ENCODE data around the gene SLC66A3. TPM values are rescaled to one million over a fixed set of nuclear protein-coding genes. Genes with fewer than 3 reads are reported as not detected.
"Not testable (repeated sequence)": the region's sequence is repeated elsewhere in the genome, so short reads cannot be mapped to it uniquely, and the experiment has no call there.

Gene SLC66A3
- total and polyA plus RNA-seq, 7 donors: 3.9 to 6.7 (median 5.0) TPM

DNA sequence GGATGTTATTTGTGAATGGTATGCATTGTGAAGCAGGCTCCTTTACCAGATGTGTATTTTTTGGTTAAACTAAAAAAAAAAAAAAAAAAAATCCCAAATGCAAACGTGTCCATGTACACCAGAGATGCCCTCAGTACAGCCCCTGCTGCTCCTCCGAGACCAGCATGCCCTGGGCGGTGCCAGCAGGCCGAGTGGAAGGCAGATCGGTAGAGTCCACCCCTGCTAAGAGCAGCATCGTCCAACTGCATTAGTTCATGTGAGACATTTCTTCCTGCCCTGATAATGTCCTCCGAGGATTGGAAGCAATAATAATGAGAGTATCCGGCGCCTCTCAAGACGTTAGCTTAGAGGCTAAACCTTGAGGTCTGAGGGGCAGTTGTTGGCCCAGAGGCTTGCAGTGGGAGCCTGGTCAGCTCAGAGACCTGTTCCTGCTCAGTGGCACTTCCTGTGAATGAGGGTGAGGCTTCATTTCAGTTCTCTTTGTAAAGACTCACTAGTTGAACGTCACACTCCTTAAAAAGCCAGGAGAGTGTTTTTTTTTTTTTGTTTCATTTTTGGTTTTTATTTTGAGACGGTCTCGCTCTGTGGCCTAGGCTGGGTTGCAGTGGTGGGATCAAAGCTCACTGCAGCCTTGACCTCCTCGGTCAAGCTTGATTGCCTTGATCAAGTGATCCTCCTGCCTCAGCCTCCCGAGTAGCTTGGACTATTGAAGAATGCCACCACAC is 5.6 kb downstream of the SLC66A3 start:
- no peaks in the 10 kb centered on the region for H3K27me3 ChIP-seq (ENCODE audit: insufficient read depth in 3 of 3, low read length in 2 of 3)
- no peak for DNase-seq
- H3K27ac ChIP-seq: no peak overlapping the region
- intact Hi-C loops (cut with DNase I): no loop called here
- 74 to 81% (median 78%) methylated on average over 15 of the region's 15 CpGs for WGBS, 3 donors
- no peaks in the 10 kb centered on the region for H3K9me3 ChIP-seq
- no peak for ATAC-seq
- peaks cover 0 to 10% of the 10 kb centered on the region in 2 donors for H3K36me3 ChIP-seq (ENCODE audit: insufficient read depth in 1 of 2, low read depth in 1 of 2)
- H3K4me1 ChIP-seq: peaks cover 7% of the 10 kb centered on the region
- no peak overlapping the region for H3K4me3 ChIP-seq
- TF ChIP-seq, protein P1, sequence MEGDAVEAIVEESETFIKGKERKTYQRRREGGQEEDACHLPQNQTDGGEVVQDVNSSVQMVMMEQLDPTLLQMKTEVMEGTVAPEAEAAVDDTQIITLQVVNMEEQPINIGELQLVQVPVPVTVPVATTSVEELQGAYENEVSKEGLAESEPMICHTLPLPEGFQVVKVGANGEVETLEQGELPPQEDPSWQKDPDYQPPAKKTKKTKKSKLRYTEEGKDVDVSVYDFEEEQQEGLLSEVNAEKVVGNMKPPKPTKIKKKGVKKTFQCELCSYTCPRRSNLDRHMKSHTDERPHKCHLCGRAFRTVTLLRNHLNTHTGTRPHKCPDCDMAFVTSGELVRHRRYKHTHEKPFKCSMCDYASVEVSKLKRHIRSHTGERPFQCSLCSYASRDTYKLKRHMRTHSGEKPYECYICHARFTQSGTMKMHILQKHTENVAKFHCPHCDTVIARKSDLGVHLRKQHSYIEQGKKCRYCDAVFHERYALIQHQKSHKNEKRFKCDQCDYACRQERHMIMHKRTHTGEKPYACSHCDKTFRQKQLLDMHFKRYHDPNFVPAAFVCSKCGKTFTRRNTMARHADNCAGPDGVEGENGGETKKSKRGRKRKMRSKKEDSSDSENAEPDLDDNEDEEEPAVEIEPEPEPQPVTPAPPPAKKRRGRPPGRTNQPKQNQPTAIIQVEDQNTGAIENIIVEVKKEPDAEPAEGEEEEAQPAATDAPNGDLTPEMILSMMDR (IDR thresholded peaks at IDR 0.05): no peak

DNA sequence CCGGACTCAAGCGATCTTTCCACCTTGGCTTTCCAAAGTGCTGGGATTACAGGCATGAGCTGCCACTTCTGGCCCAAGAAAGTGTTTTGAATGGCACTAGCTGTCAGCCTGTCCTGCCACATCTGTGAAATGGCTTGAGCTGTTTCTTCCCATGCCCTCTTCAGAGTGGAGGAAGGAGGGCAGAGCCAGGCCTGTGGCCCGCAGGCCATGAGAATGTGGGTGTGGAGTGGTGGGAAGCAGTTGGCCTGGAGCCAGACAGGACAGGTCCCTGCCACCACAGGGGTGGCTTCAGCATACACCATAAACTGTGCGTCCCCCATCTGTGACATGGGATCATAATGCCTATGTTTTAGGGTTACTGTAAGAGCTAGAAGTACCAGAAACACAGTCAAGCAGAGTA is 6.5 kb downstream of the SLC66A3 start:
- H3K9me3 ChIP-seq: no peaks in the 10 kb centered on the region
- no peaks in the 10 kb centered on the region for H3K27me3 ChIP-seq (ENCODE audit: insufficient read depth in 3 of 3, low read length in 2 of 3)
- 92 to 95% (median 95%) methylated on average over 4 of the region's 4 CpGs for WGBS, 3 donors
- no peaks in the 10 kb centered on the region for H3K4me1 ChIP-seq
- ATAC-seq (no peak), DNase-seq (no peak)
- TF ChIP-seq, protein P1 (IDR thresholded peaks at IDR 0.05): no peak
- H3K36me3 ChIP-seq (ENCODE audit: insufficient read depth in 1 of 2, low read depth in 1 of 2): peaks cover 0 to 10% of the 10 kb centered on the region in 2 donors
- intact Hi-C loops (cut with DNase I): no loop called here
- no peak overlapping the region for H3K4me3 ChIP-seq
- H3K27ac ChIP-seq: no peak overlapping the region

DNA sequence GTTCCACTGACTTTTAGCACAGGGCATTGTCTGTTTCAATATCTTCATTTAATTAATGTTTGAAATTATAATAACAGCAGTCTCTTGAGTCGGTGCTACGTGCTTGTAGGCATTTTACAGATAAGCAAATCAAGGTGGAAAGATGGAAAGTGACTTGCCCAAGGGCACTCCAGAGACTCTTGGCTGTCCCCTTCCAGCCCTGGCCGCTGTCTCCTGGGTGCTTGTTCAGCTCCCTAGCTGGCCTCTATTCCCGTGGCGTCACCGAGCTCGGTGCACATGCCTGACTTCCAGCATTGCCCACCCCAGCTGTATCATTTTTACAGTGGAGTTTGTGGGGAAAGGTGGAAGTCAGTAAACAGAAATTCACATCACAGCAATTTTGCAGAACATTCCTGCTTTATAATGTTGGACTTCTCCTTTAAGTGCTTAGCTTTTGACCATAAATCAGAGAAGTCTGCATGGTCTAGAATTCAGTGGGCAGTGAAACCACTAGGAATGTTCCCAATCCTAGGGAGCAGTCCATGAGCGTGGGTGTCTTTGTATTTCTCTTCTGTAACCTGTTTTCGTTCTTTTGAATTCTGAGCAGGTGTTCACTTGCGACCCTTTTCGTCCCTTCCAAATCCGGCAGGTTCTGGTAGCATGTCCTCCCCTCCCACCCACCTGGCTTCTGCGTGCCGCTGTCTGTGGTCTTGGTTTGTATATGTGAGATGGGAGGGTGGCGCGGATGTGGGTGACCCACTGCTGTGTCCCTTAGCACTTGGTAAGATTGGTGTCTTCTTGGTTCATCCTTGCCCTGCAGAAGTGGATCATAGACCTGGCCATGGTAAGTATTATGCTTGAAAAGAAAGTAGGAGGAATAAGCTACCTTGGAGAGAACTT is 8.4 kb downstream of the SLC66A3 start:
- Histone ChIP-seq H3K27ac (no peak overlapping the region), H3K27me3 (ENCODE audit: insufficient read depth in 3 of 3, low read length in 2 of 3) (no peaks in the 10 kb centered on the region), H3K9me3 (no peaks in the 10 kb centered on the region), H3K36me3 (ENCODE audit: insufficient read depth in 1 of 2, low read depth in 1 of 2) (peaks cover 0 to 10% of the 10 kb centered on the region in 2 donors), H3K4me3 (no peak overlapping the region), H3K4me1 (no peaks in the 10 kb centered on the region)
- WGBS, 3 donors: 85 to 88% (median 88%) methylated on average over 16 of the region's 16 CpGs
- TF ChIP-seq, protein P1 (IDR thresholded peaks at IDR 0.05): no peak
- ATAC-seq: no peak
- intact Hi-C loops (cut with DNase I): no loop called here
- no peak for DNase-seq

DNA sequence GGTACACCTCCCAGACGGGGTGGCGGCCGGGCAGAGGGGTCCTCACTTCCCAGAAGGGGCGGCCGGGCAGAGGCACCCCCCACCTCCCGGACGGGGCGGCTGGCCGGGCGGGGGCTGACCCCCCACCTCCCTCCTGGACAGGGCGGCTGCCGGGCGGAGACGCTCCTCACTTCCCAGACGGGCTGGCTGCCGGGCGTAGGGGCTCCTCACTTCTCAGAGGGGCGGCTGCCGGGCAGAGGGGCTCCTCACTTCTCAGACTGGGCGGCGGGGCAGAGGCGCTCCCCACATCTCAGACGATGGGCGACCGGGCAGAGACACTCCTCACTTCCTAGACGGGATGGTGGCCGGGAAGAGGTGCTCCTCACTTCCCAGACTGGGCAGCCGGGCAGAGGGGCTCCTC is 9.8 kb downstream of the SLC66A3 start:
- H3K4me1 ChIP-seq; intact Hi-C loops (cut with DNase I); ATAC-seq; H3K27me3 ChIP-seq (ENCODE audit: insufficient read depth in 3 of 3, low read length in 2 of 3); H3K36me3 ChIP-seq (ENCODE audit: insufficient read depth in 1 of 2, low read depth in 1 of 2); H3K27ac ChIP-seq; DNase-seq; H3K4me3 ChIP-seq; H3K9me3 ChIP-seq: not testable (repeated sequence)
- 89 to 96% (median 95%) methylated on average over 6 to 28 of the region's 28 CpGs for WGBS, 3 donors

DNA sequence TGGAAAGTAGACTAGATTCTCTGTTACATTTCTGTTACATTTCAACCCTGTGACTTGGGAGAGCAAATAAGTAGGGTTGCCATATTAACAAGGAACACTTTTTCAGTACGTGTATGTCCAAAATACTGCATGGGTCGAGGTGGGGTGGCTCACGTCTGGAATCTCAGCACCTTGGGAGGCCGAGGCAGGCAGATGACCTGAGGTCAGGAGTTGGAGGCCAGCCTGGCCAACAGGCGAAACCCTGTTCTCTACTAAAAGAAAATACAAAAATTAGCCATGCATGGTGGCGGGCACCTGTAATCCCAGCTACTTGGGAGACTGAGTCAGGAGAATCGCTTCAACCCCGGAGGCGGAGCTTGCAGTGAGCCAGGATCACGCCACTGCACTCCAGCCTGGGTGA is 11.2 kb downstream of the SLC66A3 start:
- DNase-seq: no peak
- no peak overlapping the region for H3K27ac ChIP-seq
- TF ChIP-seq, protein P1 (IDR thresholded peaks at IDR 0.05): no peak
- no peak overlapping the region for H3K4me3 ChIP-seq
- H3K4me1 ChIP-seq: no peaks in the 10 kb centered on the region
- H3K36me3 ChIP-seq (ENCODE audit: insufficient read depth in 1 of 2, low read depth in 1 of 2): peaks cover 0 to 10% of the 10 kb centered on the region in 2 donors
- no peak for ATAC-seq
- no peaks in the 10 kb centered on the region for H3K9me3 ChIP-seq
- WGBS, 3 donors: 88 to 94% (median 93%) methylated on average over 10 of the region's 10 CpGs
- intact Hi-C loops (cut with DNase I): no loop called here
- H3K27me3 ChIP-seq (ENCODE audit: insufficient read depth in 3 of 3, low read length in 2 of 3): no peaks in the 10 kb centered on the region
